ENCODE measurements around the gene ZNF600.
"Not testable (repeated sequence)": the region's sequence is repeated elsewhere in the genome, so short reads cannot be mapped to it uniquely, and the experiment has no call there.

ZNF600 gene

GRCh38 chr19:52741951-52742485, 44.6 kb downstream of the ZNF600 start:
- FAIRE-seq = no peak

DNA sequence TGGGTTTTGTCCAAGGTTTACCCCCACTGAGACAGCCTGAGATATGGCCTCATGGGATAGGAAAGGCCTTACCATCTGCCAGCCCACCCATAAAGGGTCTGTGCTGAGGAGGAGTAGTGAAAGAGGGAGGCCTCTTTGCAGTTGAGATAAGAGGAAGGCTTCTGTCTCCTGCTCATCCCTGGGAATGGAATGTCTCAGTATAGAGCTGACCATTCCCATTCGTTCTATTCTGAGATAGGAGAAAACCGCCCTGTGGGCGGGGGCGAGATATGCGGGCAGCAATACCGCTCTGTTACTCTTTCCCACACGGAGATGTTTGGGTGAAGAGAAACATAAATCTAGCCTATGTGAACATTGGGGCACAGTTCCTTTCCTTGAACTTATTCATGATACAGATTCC, 45.2 kb downstream of the ZNF600 start:
- not testable (repeated sequence) for FAIRE-seq

DNA sequence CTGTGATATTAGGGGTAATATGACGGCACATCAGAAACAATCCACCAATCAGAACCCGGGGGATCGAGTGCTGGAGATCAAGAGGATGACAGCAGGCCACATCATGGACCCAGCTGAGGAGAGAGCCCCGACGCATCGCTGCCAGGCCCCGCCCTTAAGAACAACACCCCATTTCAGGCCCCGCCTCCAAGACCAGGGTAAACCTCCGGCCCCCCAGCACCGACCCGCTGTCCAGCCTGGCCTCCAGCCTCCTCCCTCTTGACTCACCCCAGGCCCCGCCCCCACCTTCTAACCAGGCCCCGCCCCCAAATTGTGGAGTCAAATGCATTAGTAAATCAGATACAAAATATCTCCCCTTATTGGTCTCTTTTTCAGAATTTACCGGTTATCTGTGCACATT, 47.0 kb downstream of the ZNF600 start:
- no peak for FAIRE-seq

- no peak for FAIRE-seq
Observed at GRCh38 chr19:52735734-52736133, 50.9 kb downstream of the ZNF600 start.

- peak; percentile 61 for FAIRE-seq
Observed at GRCh38 chr19:52734893-52735661, 51.5 kb downstream of the ZNF600 start, which contains the start of gene ZNF611. Gene ZNF611, minus strand, starts transcription at chr19:52735044. Its CDS starts 19,150 bp downstream, at chr19:52715894.

DNA sequence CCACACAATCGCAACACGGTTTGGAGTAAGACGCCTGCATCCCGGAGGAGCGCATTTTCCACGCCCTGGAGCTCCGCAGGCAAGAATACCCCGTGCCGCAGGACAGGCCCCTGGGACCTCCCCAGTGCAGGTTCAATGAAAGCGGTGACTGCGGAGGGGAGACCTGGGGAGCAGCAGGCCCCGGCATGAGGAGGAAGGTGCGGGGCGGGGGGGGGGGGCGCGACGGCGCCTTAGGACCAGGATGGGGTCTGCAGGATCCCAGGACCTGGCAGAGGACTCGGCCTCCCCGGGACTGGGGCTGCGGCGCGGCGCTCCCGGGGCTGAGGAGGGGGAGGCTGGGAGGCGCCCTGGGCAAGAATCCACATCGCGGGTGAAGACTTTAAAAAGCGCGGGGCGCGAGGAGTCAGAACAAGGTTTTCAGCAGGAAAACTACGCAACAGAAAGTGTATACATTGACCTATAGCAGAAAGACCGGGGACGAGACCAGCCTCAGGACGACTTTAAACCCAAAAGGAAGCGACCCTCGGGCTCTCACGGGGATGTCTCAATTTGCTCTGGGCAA, 52.2 kb downstream of the ZNF600 start:
- no peak for FAIRE-seq

- FAIRE-seq = not testable (repeated sequence)
Observed at GRCh38 chr19:52726051-52726450, 60.5 kb downstream of the ZNF600 start.

DNA sequence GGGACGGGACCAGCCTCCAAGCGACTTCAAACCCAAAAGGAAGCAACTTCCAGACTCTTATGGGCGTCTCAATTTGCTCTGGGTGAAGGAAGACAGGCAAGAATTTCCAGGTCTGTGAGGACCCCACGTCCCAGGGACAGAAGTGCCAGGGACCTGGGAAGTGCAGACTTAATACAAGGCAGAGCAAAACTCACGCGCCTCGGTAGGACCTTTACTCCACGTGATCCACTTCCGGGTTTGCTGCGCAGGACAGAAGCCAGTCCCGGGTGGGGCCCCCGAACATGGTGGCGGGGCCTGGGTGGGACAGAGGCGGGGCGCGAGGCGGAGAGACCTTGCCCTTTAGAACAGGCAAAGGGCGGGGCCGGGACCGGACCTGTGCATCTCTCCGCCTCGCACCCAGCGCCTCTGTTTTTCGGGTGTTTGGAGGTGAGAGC, 61.0 kb downstream of the ZNF600 start:
- no peak for FAIRE-seq

- no peak for FAIRE-seq
Observed at GRCh38 chr19:52724701-52725514, 61.7 kb downstream of the ZNF600 start.

DNA sequence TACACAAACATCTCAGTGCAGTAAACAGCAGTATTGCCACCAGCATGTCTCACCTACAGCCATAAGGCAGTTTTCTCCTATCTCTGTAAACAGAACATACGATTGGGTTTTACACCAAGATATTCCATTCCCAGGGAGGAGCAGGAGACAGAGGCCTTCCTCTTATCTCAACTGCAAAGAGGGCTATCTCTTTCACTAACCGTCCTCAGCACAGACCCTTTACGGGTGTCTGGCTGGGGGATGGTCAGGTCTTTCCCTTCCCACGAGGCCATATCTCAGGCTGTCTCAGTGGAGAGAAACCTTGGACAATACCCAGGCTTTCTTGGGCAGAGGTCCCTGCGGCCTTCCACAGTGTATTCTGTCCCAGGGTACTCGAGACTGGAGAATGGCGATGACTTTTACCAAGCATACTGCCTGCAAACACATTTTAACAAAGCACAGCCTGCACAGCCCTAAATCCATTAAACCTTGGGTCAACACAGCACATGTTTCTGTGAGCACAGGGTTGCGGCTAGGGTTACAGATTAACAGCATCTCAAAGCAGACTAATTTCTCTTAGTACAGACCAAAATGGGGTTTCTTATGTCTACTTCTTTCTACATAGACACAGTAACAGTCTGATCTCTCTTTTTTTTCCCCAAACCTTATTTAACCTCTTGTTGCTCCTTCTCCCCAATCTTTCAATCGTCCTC, 62.5 kb downstream of the ZNF600 start:
- not testable (repeated sequence) for FAIRE-seq

DNA sequence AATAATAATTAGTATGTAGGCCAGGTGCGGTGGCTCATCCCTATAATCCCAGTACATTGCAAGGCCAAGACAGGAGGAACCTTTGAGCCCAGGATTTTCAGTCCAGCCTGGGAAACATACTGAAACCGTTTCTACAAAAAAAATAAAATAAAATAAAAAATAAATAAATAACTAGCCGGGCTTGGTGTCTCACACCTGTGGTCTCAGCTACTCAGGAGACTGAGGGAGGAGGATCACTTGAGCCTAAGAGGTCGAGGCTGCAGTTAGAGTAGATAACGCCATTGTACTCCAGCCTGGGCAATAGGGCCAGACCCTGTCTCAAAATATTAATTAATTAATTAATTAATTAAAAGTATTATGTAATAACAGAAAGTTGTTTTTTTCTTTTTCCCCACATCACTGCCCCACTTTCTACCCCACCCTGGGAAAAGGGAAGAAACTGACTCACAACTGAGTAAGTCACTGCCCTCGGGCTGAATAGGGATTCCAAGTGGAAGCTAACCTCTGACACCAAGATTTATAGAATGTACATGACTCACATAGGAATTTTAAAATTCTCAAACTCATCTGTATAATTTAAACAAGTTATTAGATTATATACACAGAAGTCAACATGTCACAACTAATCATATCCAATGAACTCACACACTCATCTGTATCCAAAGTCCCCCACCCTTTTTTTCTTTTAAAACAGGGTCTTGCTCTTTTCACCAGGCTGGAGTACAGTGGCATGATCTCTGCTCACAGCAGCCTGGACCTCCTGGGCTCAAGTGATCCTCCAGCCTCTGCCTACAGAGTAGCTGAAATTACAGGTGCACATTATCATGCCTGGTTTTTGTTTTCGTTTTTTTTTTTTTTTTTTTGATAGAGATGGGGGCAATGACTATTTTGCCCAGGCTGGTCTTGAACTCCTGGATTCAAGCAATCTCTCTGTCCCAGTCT, 64.3 kb downstream of the ZNF600 start:
- no peak for FAIRE-seq

DNA sequence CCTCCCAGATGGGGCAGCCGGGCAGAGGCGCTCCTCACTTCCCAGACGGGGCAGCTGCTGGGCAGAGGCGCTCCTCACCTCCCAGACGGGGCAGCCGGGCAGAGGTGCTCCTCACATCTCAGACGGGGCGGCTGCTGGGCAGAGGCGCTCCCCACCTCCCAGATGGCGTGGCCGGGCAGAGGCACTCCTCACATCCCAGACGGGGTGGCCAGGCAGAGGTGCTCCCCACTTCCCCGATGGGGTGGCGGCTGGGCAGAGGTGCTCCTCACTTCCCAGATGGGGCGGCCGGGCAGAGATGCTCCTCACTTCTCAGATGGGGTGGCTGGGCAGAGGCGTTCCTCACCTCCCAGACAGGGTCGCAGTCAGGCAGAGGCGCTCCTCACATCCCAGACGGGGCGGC, 66.0 kb downstream of the ZNF600 start:
- FAIRE-seq = not testable (repeated sequence)

GRCh38 chr19:52716522-52716921, 70.1 kb downstream of the ZNF600 start:
- no peak for FAIRE-seq

GRCh38 chr19:52715902-52716301, 70.7 kb downstream of the ZNF600 start:
- FAIRE-seq = not testable (repeated sequence)

DNA sequence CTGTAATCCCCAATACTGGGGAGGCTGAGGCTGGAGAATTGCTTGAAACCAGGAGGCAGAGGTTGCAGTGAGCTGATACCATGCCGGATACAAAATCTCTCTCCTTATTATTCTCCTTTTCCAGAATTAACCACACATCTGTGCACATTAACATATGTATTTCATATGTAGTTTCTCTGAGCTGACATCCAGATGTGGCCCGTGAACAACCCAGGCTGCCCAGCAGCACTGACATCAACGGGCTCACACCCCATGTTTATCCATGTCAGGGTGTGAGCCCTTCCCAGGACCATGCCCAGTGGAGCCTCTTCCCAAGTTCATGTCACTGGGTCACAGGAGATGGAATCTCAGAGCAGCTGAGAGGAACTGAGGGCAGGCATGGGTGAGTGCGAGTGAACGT, 71.3 kb downstream of the ZNF600 start:
- FAIRE-seq = not testable (repeated sequence)

Measured in colon (tissue), 2 donors.